ENCODE measurements around the gene DNMT3A.

DNA sequence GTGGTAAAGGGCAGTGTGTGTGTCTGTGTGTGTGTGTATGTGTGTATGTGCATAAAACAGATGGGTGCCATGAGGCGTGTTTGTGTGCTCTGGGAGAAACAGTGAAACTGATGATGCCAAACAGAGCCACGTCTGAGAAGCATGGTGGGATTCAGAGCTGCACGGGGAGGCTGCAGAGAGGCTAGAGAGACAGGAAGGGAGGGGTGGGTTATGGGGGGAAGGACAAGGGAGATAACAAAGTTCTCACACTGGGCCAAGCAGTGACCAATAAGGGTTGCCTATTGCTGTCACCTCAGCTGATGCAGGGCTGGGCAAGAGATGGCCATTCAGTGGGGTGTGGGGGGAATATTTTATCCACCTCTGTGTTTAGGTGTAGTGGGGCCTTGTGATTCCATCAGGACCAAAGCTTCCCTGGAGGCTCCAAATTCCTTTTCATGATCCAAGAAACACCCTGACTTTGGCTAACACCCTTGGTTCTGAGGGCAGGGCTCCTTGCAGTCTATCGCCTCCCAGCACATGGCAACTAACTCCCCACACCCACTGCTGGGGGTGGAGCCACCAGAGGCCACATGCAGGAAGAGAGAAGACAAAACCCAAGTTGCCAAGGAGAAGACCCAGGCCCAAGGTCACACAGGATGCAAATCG is 119.1 kb downstream of the DNMT3A start:
- TF ChIP-seq POLR2A (IDR thresholded peaks at IDR 0.05; ENCODE audit: low read depth, low read length), result no peak
- TF ChIP-seq POLR2AphosphoS5 (IDR thresholded peaks at IDR 0.05; ENCODE audit: low read depth, low read length), result no peak

Measured in GM12891 (cell line).